Measurements from ENCODE around the gene SEC63. TPM values are rescaled to one million over a fixed set of nuclear protein-coding genes. Genes with fewer than 3 reads are reported as not detected.
"Not testable (repeated sequence)": the region's sequence is repeated elsewhere in the genome, so short reads cannot be mapped to it uniquely, and the experiment has no call there.

The SEC63 gene
- total and polyA plus RNA-seq, 2 of the 4 experiments (the other 2 are of a cell fraction) = 8.6 to 22.4 TPM

DNA sequence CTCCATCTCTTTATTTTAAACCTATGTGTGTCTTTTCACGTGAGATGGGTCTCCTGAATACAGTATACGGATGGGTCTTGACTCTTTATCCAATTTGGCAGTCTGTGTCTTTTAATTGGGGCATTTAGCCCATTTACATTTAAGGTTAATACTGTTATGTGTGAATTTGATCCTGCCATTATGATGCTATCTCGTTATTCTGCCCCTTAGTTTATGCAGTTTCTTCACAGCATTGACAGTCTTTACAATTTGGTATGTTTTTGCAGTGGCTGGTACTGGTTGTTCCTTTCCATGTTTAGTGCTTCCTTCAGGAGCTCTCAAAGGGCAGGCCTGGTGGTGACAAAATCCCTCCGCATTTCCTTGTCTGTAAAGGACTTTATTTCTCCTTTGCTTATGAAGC is 67.6 kb downstream of the SEC63 start:
- CTCF ChIA-PET; H2AK9ac ChIP-seq (replicated peaks; ENCODE audit: low read depth, low read length, poor library complexity); ATAC-seq (ENCODE audit: low read depth); H3K23ac ChIP-seq (ENCODE audit: low read depth, low read length); DNase-seq; H3K4me3 ChIP-seq (ENCODE audit: insufficient read depth, low read depth, low read length); H2BK5ac ChIP-seq (ENCODE audit: low read depth, low read length, poor library complexity, severe bottlenecking); H3K14ac ChIP-seq (replicated peaks; ENCODE audit: low read depth, low read length); H4K20me1 ChIP-seq (ENCODE audit: insufficient read depth, low read length); H3K9me1 ChIP-seq (ENCODE audit: insufficient read depth, low read length); in situ Hi-C loops (cut with MboI; ENCODE audit: low sequenced_read_pairs); H3K27ac ChIP-seq (ENCODE audit: insufficient read depth, low read length); H3K9me3 ChIP-seq (ENCODE audit: control insufficient read depth, insufficient read depth, low read length); H2AK5ac ChIP-seq (ENCODE audit: low read depth, low read length); H3K4ac ChIP-seq (ENCODE audit: low read depth, low read length); H3K27me3 ChIP-seq (ENCODE audit: control insufficient read depth, insufficient read depth, low read length); H3K9ac ChIP-seq (ENCODE audit: low read depth, low read length); H4K8ac ChIP-seq (ENCODE audit: low read depth in 2 of 2, low read length in 2 of 2); H2BK120ac ChIP-seq (ENCODE audit: low read depth, low read length); H3K4me1 ChIP-seq (ENCODE audit: control insufficient read depth, insufficient read depth, low read length); H2AFZ ChIP-seq (replicated peaks; ENCODE audit: low read length, poor library complexity); H3K56ac ChIP-seq (ENCODE audit: extremely low read depth, insufficient read depth, low read length); POLR2A ChIA-PET (ENCODE audit: unreplicated experiment); H4K5ac ChIP-seq (ENCODE audit: low read depth, low read length); H3K79me1 ChIP-seq (ENCODE audit: low read depth in 1 of 2, low read length in 2 of 2); dilution Hi-C loops (cut with HindIII; ENCODE audit: low sequenced_read_pairs, unreplicated experiment); H2BK20ac ChIP-seq (ENCODE audit: low read depth, low read length); H2BK15ac ChIP-seq (ENCODE audit: low read depth, low read length); intact Hi-C loops (cut with micrococcal nuclease); H4K91ac ChIP-seq (ENCODE audit: insufficient read depth, low read depth, low read length); BruUV-seq (replicated peaks); H3K4me2 ChIP-seq (ENCODE audit: low read depth, low read length); H3K18ac ChIP-seq (ENCODE audit: low read depth, low read length): not testable (repeated sequence)
- no CpG with 5 or more reads among the region's 4 CpGs for WGBS, 2 experiments (ENCODE audit: extremely low coverage in 2 of 2, insufficient read length in 1 of 2)
- H3K36me3 ChIP-seq (ENCODE audit: control insufficient read depth, insufficient read depth, low read length) = peaks cover 25% of the 10 kb centered on the region

DNA sequence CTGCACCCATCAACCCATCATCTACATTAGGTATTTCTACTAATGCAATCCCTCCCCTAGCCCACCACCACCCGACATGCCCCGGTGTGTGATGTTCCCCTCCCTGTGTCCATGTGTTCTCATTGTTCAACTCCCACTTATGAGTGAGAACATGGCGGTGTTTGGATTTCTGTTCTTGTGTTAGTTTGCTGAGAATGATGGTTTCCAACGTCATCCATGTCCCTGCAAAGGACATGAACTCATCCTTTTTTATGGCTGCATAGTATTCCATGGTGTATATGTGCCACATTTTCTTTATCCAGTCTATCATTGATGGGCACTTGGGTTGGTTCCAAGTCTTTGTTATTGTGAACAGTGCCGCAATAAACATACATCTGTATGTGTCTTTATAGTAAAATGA is 72.1 kb downstream of the SEC63 start:
- H3K27ac ChIP-seq (ENCODE audit: insufficient read depth, low read length); H3K9ac ChIP-seq (ENCODE audit: low read depth, low read length); H3K79me1 ChIP-seq (ENCODE audit: low read depth in 1 of 2, low read length in 2 of 2); H3K27me3 ChIP-seq (ENCODE audit: control insufficient read depth, insufficient read depth, low read length); H4K5ac ChIP-seq (ENCODE audit: low read depth, low read length); BruUV-seq (replicated peaks); POLR2A ChIA-PET (ENCODE audit: unreplicated experiment); H2BK15ac ChIP-seq (ENCODE audit: low read depth, low read length); H3K56ac ChIP-seq (ENCODE audit: extremely low read depth, insufficient read depth, low read length); H3K36me3 ChIP-seq (ENCODE audit: control insufficient read depth, insufficient read depth, low read length); CTCF ChIA-PET; H3K4me2 ChIP-seq (ENCODE audit: low read depth, low read length); H2AK9ac ChIP-seq (replicated peaks; ENCODE audit: low read depth, low read length, poor library complexity); DNase-seq; H3K23ac ChIP-seq (ENCODE audit: low read depth, low read length); dilution Hi-C loops (cut with HindIII; ENCODE audit: low sequenced_read_pairs, unreplicated experiment); H4K8ac ChIP-seq (ENCODE audit: low read depth in 2 of 2, low read length in 2 of 2); ATAC-seq (ENCODE audit: low read depth); H2AK5ac ChIP-seq (ENCODE audit: low read depth, low read length); H2BK20ac ChIP-seq (ENCODE audit: low read depth, low read length); H3K9me3 ChIP-seq (ENCODE audit: control insufficient read depth, insufficient read depth, low read length); H3K9me1 ChIP-seq (ENCODE audit: insufficient read depth, low read length); H3K4me3 ChIP-seq (ENCODE audit: insufficient read depth, low read depth, low read length); intact Hi-C loops (cut with micrococcal nuclease); H2BK5ac ChIP-seq (ENCODE audit: low read depth, low read length, poor library complexity, severe bottlenecking); H2AFZ ChIP-seq (replicated peaks; ENCODE audit: low read length, poor library complexity); H4K91ac ChIP-seq (ENCODE audit: insufficient read depth, low read depth, low read length); H3K14ac ChIP-seq (replicated peaks; ENCODE audit: low read depth, low read length); H3K18ac ChIP-seq (ENCODE audit: low read depth, low read length); H3K4ac ChIP-seq (ENCODE audit: low read depth, low read length); H4K20me1 ChIP-seq (ENCODE audit: insufficient read depth, low read length); in situ Hi-C loops (cut with MboI; ENCODE audit: low sequenced_read_pairs); H2BK120ac ChIP-seq (ENCODE audit: low read depth, low read length); H3K4me1 ChIP-seq (ENCODE audit: control insufficient read depth, insufficient read depth, low read length): not testable (repeated sequence)
- WGBS, 2 experiments (ENCODE audit: extremely low coverage in 2 of 2, insufficient read length in 1 of 2) = no CpG with 5 or more reads among the region's 5 CpGs
